Smooth muscle cell of the brain vasculature (primary cell): Measurements from ENCODE around the gene ERMAP.
"Not testable (repeated sequence)": the region's sequence is repeated elsewhere in the genome, so short reads cannot be mapped to it uniquely, and the experiment has no call there.

ENCODE experiments used
- DNase-seq: peaks from one replicate; pipeline ENCODE4 v3.0.0-alpha.2; 2012; ENCODE audit warnings: low read depth, low spot score

Gene ERMAP

DNA sequence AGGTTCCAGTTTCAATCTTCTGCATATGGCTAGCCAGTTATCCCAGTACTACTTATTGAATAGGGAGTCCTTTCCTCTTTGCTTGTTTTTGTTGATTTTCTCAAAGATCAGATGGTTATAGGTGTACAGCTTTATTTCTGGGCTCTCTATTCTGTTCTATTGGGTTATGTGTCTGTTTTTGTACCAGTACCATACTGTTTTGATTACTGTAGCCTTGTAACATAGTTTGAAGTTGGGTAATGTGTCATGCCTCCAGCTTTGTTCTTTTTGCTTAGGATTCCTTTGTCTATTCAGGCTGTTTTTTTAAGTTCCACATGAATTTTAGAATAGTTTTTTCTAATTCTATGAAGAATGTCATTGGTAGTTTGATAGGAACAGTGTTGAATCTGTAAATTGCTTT is 56.2 kb downstream of the ERMAP start:
- not testable (repeated sequence) for DNase-seq

DNA sequence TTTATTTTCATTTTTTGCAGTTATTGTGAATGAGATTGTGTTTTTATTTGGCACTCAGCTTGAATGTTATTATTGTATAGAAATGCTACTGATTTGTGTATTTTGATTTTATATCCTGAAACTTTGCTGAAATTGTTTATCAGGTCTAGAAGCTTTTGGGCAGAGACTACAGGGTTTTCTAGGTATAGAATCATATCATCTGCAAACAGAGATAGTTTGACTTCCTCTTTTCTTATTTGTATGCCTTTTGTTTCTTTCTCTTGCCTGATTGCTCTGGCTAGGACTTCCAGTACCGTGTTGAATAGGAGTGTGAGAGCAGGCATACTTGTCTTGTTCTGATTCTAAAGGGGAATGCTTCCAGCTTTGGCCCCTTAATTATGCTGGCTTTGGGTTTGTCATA is 56.7 kb downstream of the ERMAP start:
- DNase-seq, result no peak

DNA sequence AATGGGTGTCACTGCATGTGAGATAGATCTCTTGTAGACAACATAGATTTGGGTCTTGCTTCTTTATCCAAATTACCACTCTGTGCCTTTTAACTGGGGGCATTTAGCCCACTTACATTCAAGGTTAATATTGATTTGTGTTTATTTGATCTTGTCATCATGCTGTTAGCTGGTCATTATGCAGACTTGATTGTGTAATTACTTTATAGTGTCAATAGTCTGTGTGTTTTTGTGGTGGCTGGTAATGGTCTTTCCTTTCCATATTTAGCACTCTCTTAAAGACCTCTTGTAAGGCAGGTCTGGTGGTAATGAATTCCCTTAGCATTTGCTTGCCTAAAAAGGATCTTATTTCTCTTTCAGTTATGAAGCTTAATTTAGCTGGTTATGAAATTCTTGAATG is 59.1 kb downstream of the ERMAP start:
- DNase-seq, result no peak

DNA sequence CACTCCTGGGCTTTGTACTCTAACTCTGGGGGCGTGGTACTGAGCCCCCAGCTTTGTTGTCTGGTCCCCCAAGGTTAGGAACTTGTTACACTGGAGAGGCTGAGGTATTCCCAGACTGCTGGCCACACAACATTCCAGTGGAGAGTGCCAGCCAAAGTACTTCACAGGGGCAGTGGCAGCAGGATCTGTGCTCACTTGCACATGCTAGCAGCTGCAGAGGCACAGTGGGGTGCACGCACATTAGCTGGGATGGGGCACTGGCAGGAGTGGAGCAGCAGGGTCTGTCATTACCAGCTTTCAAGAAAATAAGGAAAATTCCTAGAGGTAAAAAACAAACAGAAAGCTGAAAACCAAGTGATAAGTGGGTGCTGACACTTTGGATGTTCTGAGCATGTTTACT is 60.5 kb downstream of the ERMAP start:
- DNase-seq, result no peak

DNA sequence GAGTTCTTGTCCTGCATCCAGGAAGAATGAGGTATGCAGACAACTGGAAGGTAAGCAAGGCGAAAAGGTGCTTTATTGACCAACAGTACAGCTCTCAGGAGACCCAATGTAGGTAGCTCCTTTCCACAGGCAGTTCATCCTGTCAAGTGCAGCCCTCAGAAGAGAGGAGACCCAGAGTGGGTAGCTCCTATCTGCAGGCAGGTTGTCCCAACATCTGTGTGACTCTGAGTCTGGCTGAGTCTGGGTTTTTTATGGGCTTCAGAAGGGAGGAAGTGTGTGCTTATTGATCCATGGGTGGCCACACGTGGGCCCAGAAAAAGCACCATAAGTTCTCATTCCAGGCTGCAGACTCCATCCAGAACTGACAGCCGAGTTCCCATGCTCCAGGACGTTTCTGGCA is 63.5 kb downstream of the ERMAP start:
- DNase-seq, result no peak

DNA sequence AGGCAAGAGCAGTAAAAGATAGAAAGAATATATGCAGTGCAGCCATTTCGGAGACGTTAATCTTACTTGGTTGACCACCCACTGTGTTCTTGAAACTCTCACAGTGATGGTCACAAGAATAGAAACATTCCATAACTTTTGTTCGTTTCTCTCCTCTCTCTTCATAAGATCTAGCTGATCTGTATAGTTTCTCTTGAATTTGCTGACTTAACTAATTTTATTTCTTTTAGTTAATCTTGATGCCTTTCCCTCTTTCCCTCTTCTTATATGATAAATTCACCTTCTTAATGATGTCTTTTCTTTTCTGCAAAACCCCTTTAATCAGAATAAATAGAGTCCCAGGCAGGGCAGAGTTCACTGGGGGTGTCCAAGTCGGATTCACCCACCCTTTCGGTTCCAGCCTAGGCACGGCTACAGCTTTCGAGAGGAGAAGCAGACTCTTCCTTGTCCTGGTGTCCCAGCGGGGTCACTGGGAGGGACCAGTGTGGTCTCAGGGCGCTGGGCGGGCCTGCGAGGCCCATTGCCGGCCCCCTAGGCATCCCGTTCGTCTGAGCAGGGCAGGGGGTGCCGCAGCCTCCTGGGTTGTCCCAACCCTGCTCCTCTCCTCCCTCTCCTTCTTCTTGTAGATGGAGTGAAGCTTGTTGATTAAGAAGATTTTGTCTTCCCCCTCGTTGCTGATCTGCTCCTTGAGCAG is 69.3 kb downstream of the ERMAP start:
- no peak for DNase-seq

DNA sequence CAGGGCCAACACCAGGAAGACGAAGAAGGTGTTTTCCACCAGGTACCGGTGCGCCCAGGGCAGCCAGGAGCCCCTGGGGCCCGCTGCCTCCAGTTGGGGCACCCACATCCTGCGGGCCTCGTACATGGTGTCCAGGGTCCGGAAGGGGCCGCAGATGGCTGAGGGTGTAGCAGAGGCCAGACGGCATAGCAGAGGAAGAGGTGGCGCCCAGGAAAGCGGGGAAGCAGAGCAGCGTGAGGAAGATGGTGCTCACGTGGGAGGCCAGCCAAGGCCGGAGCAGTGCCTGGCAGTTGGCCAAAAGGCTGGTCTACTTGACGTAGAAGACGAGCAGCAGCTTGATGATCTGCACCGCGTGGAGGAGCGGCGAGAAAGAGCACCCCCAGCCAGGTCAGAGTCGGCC is 69.9 kb downstream of the ERMAP start:
- DNase-seq, result no peak

DNA sequence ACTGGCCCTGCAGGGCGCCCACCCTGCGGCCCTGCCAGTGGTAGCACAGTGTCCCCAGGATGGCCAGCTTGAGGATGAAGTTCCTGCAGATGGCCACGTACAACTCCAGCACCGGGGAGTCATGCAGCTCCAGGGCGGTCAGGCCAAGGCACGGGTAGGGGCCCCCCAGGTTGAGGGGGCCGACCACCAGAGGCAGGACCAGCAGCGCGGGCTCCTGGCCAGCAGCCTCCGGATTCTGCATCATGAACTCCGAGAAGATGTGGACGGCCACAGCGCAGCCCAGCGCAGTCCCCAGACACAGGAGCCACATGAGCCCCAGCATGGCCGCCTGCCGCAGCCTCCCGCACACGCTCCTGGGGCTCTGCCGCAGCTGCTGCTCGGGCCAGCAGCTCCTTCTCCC is 70.4 kb downstream of the ERMAP start:
- no peak for DNase-seq

DNA sequence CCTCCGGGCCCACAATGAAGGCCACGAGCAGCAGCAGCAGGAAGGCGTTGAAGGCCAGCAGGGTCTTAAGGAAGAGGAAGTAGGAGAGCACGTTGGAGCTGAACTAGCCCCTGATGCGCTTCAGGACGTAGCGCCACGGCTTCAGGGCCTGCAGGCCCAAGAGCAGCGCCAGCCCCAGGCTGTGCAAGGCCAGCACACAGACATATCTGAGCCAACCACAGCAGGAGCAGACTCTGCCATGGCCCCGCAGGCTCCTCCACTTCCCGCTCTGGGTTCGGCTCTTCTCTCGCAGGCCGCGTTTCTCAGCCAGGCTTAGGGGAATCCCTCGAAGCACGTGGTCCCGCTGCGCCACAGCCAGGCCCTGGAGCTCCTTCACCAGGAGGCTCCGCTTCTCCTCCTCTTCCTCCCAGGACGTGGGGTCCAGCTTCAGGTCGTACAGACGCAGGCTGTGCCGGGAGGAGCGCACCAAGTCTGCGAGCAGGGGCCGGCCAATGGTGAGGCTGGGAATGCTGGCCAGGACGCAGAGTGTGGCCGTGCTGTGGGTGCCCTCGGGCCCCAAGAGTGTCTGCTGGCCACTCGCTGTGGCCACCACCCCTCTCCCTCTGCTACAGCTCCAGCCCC is 71.2 kb downstream of the ERMAP start:
- no peak for DNase-seq

DNA sequence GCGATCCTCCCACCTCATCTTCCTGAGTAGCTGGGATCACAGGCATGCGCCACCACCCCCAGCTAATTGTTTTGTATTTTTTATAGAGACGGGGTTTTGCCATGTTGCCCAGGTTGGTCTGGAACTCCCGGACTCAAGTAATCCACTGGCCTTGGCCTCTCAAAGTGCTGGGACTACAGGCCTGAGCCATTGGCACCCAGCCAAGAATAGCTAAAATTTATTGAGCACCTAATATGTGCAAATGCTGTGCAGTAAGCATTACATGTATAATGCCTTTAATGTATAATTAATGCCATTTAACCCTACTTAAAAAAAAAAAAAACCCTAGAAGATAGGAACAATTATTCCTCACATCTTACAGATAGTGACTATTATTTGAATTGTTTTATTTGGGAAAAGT is 72.3 kb downstream of the ERMAP start:
- no peak for DNase-seq

DNA sequence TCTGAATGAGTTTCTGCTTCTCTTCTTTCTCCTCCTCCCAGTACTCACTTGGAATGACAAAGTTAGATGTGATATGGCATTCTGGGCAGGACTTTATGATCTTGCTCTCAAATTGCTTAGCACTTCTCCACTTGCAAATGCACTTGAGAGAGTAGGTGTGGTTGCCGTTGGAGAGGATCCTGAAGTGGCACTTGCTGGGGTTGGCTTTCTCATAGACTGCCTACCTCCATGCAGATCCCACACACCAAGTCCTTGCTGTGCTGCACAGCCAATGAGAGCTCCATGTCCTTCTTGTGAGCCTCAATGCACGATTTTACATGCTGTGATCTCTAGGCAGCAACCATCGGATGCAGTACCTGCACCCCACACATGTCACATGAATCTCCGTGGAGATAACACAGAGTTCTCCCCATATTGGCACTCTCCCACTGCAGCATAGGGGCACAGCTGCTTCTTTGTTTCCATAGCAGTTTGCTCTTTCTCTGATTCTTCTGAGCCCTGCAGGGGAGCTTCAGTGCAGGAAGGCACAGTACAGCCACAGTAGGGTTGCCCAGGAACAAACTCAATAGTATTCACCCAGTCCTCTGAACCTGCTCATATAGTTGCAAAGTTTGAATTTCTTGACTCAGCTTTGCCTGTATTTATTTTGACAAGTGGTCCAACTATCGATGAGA is 74.7 kb downstream of the ERMAP start:
- DNase-seq, result no peak
